BLaER1 treated with 17β-estradiol and CSF1 and Interleukin-3, amounts not matched to agents 10 nM and 100 nM (cell line): ENCODE results near the gene AMMECR1.

Experiments
- H3K27ac ChIP-seq, 11 experiments: shearing (Covaris generic); formaldehyde crosslinking; 2 replicates each; pipeline ENCODE4 v1.8.1; 2022
- H3K27me3 ChIP-seq, 11 experiments: shearing (Covaris generic); formaldehyde crosslinking; 2 replicates each; pipeline ENCODE4 v1.8.1; 2022
- H3K36me3 ChIP-seq, 11 experiments: shearing (Covaris generic); formaldehyde crosslinking; 2 replicates each; pipeline ENCODE4 v1.8.1; 2022
- H3K4me1 ChIP-seq, 10 experiments: shearing (Covaris generic); formaldehyde crosslinking; 2 replicates each; pipeline ENCODE4 v1.8.1; 2022
- H3K4me2 ChIP-seq, 11 experiments: shearing (Covaris generic); formaldehyde crosslinking; 2 replicates each; pipeline ENCODE4 v1.8.1; 2022
- H3K4me3 ChIP-seq, 10 experiments: shearing (Covaris generic); formaldehyde crosslinking; 2 replicates each; pipeline ENCODE4 v1.8.1; 2022
- H3K9ac ChIP-seq, 11 experiments: shearing (Covaris generic); formaldehyde crosslinking; 2 replicates each; pipeline ENCODE4 v1.8.1; 2022
- H3K9me3 ChIP-seq, 11 experiments: shearing (Covaris generic); formaldehyde crosslinking; replicated peaks in 1 of 11; 2 replicates each; pipeline ENCODE4 v1.8.1; 2022
- H4K20me1 ChIP-seq, 11 experiments: shearing (Covaris generic); formaldehyde crosslinking; 2 replicates each; pipeline ENCODE4 v1.8.1; 2022
- Cebpa-rat ChIP-seq, 11 experiments: shearing (Covaris generic); IDR thresholded peaks; 2 replicates each; pipeline ENCODE4 v1.8.1; 2022

Gene AMMECR1

DNA sequence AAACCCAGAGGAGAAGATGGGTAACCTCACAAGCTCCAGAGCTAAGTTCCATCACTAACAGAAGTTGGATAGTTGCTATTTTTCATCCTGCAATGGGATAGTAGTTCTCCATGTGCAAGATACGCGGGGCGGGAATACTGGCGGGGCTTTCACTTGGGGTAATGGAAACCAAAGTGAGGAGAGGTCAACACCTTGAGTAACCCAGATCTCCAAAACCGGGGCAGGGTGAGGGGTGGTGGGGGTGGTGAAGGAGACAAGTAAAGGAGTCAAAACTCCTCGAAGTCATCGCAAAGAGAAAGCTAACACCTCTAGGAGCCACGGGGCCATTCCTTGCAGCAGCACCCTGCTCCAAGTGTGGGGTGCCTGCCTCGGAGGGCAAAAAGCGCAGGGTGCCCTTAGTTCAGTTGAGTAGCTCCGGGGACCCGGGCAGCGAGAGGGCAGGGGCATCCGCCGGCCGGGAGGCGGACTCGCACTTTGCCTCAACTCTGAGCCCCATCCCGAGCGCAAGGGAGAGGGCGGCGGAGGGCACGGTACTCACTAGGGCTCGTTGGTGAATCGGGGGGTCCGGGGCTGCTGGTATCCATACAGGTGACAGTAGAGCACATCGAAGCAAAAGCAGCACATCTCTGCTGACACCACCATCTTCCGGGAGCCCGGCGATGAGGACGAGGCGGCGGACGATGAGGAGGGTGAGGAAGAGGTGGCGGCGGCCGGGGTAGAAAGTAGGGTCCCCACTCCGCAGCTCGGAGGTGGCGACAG is 645 bp downstream of the AMMECR1 start:
- H3K4me2 ChIP-seq: peak overlapping the region; percentile 56 to 71 (median 65)

DNA sequence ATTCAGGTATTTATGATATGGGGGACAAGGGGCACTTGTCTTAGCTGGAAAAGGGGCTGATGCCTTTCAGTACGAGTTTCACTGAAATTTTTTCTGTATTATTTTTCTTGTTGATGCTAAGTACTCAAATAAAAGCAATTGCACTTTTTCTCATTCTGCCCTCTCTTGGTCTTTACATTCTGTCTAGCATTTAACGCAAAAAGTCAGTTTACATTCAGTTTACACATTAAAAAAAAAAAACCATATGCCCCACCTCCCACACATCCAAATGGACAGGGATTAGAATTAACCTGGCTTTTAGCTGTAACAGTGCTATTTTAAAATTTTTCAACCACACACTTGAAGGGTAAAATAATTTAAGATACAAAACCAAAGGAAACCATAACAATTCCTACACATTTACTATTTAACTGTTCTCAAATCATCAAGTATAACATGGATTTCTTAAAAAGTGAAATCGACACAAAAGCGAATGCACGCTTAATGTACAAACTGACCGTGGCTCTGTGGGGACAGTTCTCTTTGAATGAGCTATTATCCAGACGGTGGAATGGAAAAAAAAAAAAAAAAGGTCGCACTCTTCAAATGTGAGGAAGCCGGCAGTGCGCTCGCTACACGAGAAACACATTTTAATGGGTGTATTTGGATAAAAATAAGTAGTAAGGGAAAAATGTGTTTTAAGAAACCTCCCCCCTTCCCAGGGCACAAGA is 1.4 kb downstream of the AMMECR1 start:
- H4K20me1 ChIP-seq: peaks cover 0 to 50% (median 16%) of the 10 kb centered on the region in 11 experiments; a peak in 11 of 22 replicates
- H3K27me3 ChIP-seq: peaks cover 66 to 97% (median 94%) of the 10 kb centered on the region in 11 experiments
- peak overlapping the region in 9 of 11 experiments; percentile 86 to 92 (median 90); a peak in 14 of 22 replicates for H3K27ac ChIP-seq
- peak overlapping the region; percentile 56 to 71 (median 65) for H3K4me2 ChIP-seq
- no peak for TF ChIP-seq Cebpa-rat (IDR thresholded peaks at IDR 0.05)
- peaks cover 0 to 8% (median 0%) of the 10 kb centered on the region in 11 experiments; a peak in 3 of 22 replicates for H3K9me3 ChIP-seq
- H3K4me1 ChIP-seq: peaks cover 10 to 45% (median 28%) of the 10 kb centered on the region in 10 experiments; a peak in 19 of 20 replicates
- H3K4me3 ChIP-seq: peak overlapping the region; percentile 75 to 83 (median 79)
- H3K36me3 ChIP-seq: no peaks in the 10 kb centered on the region
- peak overlapping the region; percentile 87 to 94 (median 90) for H3K9ac ChIP-seq

More for the DNA sequence above, 645 bp downstream of the AMMECR1 start:
- peaks cover 67 to 97% (median 93%) of the 10 kb centered on the region in 11 experiments for H3K27me3 ChIP-seq
- H3K4me3 ChIP-seq: peak overlapping the region; percentile 75 to 83 (median 79)
- H3K9me3 ChIP-seq: peaks cover 0 to 8% (median 0%) of the 10 kb centered on the region in 11 experiments; a peak in 3 of 22 replicates
- no peaks in the 10 kb centered on the region for H3K36me3 ChIP-seq
- peak overlapping the region; percentile 79 to 92 (median 90) for H3K27ac ChIP-seq
- peaks cover 0 to 47% (median 16%) of the 10 kb centered on the region in 11 experiments; a peak in 11 of 22 replicates for H4K20me1 ChIP-seq
- peak overlapping the region; percentile 87 to 94 (median 90) for H3K9ac ChIP-seq
- H3K4me1 ChIP-seq: peaks cover 8 to 51% (median 32%) of the 10 kb centered on the region in 10 experiments; a peak in 19 of 20 replicates
- TF ChIP-seq Cebpa-rat (IDR thresholded peaks at IDR 0.05): no peak

DNA sequence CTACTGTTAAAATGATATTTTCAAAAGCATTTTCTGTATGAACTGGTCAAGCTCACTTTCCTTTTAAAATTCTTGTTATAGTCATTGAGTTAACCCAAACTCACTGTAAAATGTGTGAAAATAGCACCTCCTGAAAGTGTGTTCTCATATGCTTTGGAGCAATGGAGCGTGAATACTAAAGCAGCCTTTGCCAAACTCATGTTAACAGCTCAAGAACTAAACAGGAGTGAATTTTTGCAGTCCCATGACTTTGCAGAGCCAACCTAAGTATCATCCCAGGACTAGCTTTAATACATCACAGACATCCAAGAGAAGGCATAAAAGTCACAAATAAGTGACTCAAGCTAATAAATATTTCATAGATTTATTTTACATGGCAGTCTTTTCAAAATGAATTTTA is 2.3 kb downstream of the AMMECR1 start:
- Histone ChIP-seq H3K4me3 (peak overlapping the region in 7 of 10 experiments; percentile 77 to 83 (median 79); a peak in 11 of 20 replicates), H3K9ac (peak overlapping the region in 4 of 11 experiments; percentile 4 to 91 (median 90); a peak in 4 of 22 replicates), H3K4me1 (peaks cover 14 to 40% (median 25%) of the 10 kb centered on the region in 10 experiments; a peak in 19 of 20 replicates), H3K9me3 (peaks cover 0 to 8% (median 0%) of the 10 kb centered on the region in 11 experiments; a peak in 3 of 22 replicates), H3K27me3 (peaks cover 74 to 98% (median 94%) of the 10 kb centered on the region in 11 experiments), H4K20me1 (peaks cover 0 to 56% (median 23%) of the 10 kb centered on the region in 11 experiments; a peak in 13 of 22 replicates), H3K4me2 (peak overlapping the region; percentile 56 to 71 (median 65); a peak in 21 of 22 replicates), H3K36me3 (no peaks in the 10 kb centered on the region), H3K27ac (no peak overlapping the region)
- no peak for TF ChIP-seq Cebpa-rat (IDR thresholded peaks at IDR 0.05)

DNA sequence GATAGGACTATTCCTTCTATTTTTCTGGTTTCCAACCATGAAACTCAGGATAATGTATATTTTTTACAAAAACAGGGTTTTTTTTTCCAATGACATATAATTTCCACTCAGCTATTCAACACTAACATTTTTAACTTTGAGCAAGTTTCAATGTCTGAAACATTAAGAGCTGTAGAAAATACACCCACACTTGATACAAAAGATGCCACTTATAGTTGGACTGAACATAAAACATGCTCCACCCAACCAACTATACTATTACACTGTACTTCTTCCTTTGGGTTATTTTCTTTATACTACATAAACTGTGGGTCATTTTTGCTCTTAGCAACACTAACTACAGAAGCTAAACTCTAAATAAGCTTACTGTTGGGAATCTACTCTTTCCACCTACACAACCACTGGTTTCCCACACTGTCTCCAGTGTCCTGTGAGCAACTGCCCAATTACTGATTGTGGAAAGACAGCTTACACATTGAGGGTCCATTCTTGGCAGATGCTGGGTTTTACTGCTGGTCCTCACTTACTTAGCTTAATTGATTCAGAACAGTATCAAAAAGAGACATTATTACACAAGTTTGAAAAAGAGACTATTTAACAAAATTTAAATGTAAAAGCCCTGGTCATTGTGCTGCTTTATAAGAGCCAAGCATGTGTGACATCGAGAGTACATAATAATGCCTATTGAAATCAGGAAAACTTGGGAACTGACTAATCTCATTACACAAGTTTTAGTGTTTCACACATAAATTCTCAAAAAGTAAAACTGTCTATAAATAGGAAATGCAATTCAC is 6.3 kb downstream of the AMMECR1 start:
- Histone ChIP-seq H3K4me1 (peaks cover 4 to 25% (median 17%) of the 10 kb centered on the region in 10 experiments; a peak in 12 of 20 replicates), H3K9me3 (no peaks in the 10 kb centered on the region), H3K9ac (no peak overlapping the region), H3K4me3 (no peak overlapping the region), H3K27me3 (peaks cover 84 to 100% (median 94%) of the 10 kb centered on the region in 11 experiments), H3K4me2 (peak overlapping the region in 2 of 11 experiments; percentile 12 to 36; a peak in 4 of 22 replicates), H3K27ac (no peak overlapping the region), H3K36me3 (no peaks in the 10 kb centered on the region), H4K20me1 (peaks cover 0 to 63% (median 28%) of the 10 kb centered on the region in 11 experiments; a peak in 14 of 22 replicates)
- no peak for TF ChIP-seq Cebpa-rat (IDR thresholded peaks at IDR 0.05)

DNA sequence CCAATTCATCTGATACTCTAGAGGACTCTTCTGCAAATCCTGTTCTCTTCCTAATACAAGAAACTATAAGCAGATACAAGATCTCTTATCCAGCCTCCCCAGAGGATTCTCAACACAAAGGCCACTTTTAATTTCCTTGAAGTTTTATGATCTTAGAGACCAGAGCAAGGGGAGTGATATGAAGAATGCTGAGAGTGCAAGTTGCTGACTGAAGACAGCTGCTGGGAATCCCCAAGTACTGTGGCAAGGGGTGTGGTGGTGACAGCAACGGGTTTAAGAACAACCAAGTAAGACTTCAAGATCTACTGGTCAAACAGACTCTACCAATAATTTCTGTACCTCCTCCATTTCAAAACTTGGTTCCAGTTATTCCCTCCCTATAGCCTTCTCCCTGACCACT is 7.0 kb downstream of the AMMECR1 start:
- H3K36me3 ChIP-seq: no peaks in the 10 kb centered on the region
- peaks cover 76 to 99% (median 93%) of the 10 kb centered on the region in 11 experiments for H3K27me3 ChIP-seq
- no peaks in the 10 kb centered on the region for H3K9me3 ChIP-seq
- no peak overlapping the region for H3K4me3 ChIP-seq
- no peak overlapping the region for H3K27ac ChIP-seq
- no peak overlapping the region for H3K9ac ChIP-seq
- peak overlapping the region in 6 of 11 experiments; percentile 0 to 36 (median 8); a peak in 8 of 22 replicates for H3K4me2 ChIP-seq
- TF ChIP-seq Cebpa-rat (IDR thresholded peaks at IDR 0.05): no peak
- H4K20me1 ChIP-seq: peaks cover 0 to 57% (median 22%) of the 10 kb centered on the region in 11 experiments; a peak in 14 of 22 replicates
- peaks cover 4 to 25% (median 17%) of the 10 kb centered on the region in 10 experiments; a peak in 12 of 20 replicates for H3K4me1 ChIP-seq

DNA sequence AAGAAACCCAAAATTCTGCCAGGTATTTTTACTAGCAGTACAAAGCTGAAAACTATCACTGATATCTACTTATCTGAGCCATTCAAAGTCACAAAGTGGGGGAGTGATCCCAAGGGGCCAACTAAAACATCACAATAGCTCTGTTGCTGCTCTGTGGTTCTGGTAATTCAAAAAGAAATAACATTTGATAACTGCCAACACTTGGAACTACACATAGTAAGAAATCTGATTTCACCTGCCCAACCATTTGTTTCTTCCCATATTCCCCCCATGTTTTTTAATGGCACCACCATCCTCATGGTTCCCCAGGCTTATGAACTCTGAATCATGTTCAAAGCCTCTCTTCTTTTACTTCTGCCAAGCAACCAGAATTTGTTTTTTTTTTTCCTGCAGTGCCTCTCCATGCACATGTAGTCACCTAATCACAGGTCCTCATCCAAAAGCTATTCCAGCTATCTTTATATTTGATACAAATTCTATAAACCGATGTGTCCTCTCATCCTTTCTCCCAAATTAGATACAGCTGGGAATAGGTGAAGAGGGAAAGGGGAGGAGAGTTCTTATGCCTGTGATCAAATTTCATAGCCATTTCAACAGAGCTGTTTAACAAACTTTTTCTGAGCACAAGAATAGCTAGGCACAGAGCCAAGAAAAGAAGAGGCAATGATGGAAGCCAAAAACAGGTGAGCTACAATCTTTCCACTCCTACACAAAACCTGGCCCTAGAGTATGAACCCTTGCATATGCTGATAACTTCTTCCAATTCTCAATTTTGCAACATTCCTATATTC is 7.7 kb downstream of the AMMECR1 start:
- no peak overlapping the region for H3K27ac ChIP-seq
- no peaks in the 10 kb centered on the region for H3K36me3 ChIP-seq
- peak overlapping the region in 5 of 11 experiments; percentile 0 to 17 (median 5); a peak in 6 of 22 replicates for H3K4me2 ChIP-seq
- peaks cover 76 to 99% (median 93%) of the 10 kb centered on the region in 11 experiments for H3K27me3 ChIP-seq
- H3K9ac ChIP-seq: no peak overlapping the region
- H3K9me3 ChIP-seq: no peaks in the 10 kb centered on the region
- H4K20me1 ChIP-seq: peaks cover 0 to 57% (median 16%) of the 10 kb centered on the region in 11 experiments; a peak in 14 of 22 replicates
- no peak for TF ChIP-seq Cebpa-rat (IDR thresholded peaks at IDR 0.05)
- H3K4me3 ChIP-seq: no peak overlapping the region
- peaks cover 0 to 19% (median 13%) of the 10 kb centered on the region in 10 experiments; a peak in 10 of 20 replicates for H3K4me1 ChIP-seq

DNA sequence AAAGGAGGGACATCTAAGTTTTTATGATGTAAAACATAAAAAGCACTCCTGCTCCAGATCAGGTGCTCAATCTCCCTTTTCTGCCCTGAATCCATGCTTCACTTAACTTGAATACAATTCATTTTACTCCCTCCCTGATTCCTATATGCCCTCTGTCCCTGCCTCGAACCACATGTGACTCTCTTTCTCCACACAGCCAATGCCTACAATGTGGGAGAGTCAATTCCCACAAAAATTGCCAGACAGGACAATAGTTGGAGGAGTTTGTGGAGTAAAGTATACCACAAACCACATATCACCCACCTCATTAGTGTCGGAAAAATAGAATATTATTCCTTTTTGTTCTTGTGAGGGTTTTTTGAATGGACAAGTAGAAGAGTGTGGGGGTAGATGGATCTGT is 9.7 kb downstream of the AMMECR1 start:
- no peak for TF ChIP-seq Cebpa-rat (IDR thresholded peaks at IDR 0.05)
- no peaks in the 10 kb centered on the region for H3K9me3 ChIP-seq

More for the DNA sequence above, 9.7 kb downstream of the AMMECR1 start:
- no peak overlapping the region for H3K4me3 ChIP-seq
- H3K9ac ChIP-seq: no peak overlapping the region
- H3K36me3 ChIP-seq: no peaks in the 10 kb centered on the region
- peaks cover 0 to 14% (median 7%) of the 10 kb centered on the region in 10 experiments; a peak in 7 of 20 replicates for H3K4me1 ChIP-seq
- H3K27me3 ChIP-seq: peaks cover 75 to 99% (median 93%) of the 10 kb centered on the region in 11 experiments
- peaks cover 0 to 38% (median 9%) of the 10 kb centered on the region in 11 experiments; a peak in 9 of 22 replicates for H4K20me1 ChIP-seq
- no peak overlapping the region for H3K27ac ChIP-seq
- no peak overlapping the region for H3K4me2 ChIP-seq
